NCI-H69 (cell line): ENCODE measurements around the gene ABCG8.
"Not testable (repeated sequence)": the region's sequence is repeated elsewhere in the genome, so short reads cannot be mapped to it uniquely, and the experiment has no call there.

Experiments used
- DNase-seq: peaks from one replicate; lab custom pipeline; 2025; lab: John Stamatoyannopoulos, UW

ABCG8 gene

GRCh38 chr2:43874776-43875451 lies 36.1 kb downstream of the ABCG8 start:
- DNase-seq: no peak

GRCh38 chr2:43877782-43878464 lies 39.2 kb downstream of the ABCG8 start:
- DNase-seq: peak; percentile 60

- peak; percentile 12 for DNase-seq
Observed at GRCh38 chr2:43879261-43879660, 40.5 kb downstream of the ABCG8 start.

DNA sequence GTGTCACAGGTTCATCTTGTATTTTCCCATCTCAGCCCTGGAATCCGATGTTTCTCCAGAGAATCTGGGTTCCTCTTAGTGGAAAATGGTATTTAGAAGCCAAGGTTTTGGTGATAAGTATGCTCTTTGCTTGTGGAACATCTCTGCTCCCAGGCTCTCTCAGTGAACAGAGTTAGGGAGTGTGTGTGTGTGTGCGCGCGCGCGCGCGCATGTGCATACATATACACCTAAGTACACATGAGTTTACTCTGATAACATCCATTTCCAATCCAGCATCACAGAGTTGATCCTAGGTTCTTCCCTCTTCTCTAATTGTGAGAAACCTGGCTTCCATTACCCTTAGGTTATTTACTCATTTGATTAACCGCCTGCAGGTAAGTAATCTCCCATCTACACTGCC lies 41.7 kb downstream of the ABCG8 start:
- peak; percentile 19 for DNase-seq

GRCh38 chr2:43880952-43881351 lies 42.2 kb downstream of the ABCG8 start:
- no peak for DNase-seq

DNA sequence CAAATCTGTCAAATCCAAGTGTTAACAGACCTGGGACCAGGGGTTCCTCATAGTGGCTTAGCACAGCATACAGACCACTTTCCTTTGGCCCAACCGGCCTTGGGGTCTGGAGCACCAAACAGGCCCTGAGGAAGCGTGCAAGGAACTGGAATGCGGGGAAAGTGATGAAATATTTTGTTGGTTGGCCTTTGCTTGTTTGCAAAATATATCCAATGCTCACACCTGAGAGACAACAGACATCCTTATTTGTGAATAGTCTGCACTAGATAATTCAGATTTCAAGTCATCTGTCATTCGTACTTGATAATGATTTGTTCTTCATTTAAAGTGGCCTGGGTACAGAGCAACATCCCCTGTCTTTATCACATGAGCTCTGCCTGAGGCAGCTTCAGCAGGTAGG lies 43.5 kb downstream of the ABCG8 start:
- peak; percentile 2 for DNase-seq

GRCh38 chr2:43884689-43885088 lies 45.9 kb downstream of the ABCG8 start:
- no peak for DNase-seq

DNA sequence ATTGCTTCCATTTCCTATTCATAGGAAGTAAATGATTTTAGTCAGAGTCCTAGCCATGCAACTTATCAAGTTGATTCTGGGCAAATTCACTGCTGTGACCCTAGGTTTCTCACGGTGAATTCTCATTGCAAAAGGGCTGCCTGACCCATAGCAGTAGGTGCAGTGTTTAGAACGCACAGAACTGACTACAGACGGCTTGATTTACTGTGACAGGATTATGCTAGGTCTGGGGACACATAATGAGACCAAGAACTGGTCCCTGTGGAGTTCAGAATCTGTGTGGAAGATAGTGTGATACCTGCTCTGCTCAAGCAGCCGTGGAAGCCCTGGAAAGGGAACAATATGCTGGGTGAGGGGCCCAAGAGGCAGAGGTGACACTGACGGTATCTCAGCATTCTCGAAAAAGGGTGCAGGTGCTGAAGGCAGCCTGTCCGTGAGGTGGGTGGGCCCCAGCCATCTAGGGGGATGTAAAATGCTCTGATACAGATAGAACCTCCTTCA lies 46.4 kb downstream of the ABCG8 start:
- DNase-seq: no peak

- DNase-seq: peak; percentile 27
Observed at GRCh38 chr2:43887176-43887575, 48.4 kb downstream of the ABCG8 start.

DNA sequence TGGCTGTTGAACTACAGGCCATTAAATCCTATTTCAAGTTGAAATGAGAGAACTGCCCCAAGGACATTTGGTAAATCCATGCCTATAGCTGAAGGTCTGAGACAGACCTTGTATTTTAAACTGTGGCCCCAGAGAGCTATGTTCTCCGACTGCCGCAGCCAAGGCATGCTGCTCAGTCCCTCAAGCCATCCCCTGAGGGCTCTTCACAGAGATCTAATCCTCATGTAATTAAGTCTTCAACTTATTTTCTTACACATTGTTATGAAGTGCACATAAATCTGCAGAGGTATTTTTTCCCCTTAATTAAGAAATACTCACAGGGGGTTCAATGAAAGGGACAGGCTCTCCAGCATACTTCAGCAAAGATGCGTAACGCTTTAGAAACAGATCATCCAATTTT lies 50.6 kb downstream of the ABCG8 start:
- DNase-seq: no peak

GRCh38 chr2:43890855-43891254 lies 52.1 kb downstream of the ABCG8 start:
- no peak for DNase-seq

DNA sequence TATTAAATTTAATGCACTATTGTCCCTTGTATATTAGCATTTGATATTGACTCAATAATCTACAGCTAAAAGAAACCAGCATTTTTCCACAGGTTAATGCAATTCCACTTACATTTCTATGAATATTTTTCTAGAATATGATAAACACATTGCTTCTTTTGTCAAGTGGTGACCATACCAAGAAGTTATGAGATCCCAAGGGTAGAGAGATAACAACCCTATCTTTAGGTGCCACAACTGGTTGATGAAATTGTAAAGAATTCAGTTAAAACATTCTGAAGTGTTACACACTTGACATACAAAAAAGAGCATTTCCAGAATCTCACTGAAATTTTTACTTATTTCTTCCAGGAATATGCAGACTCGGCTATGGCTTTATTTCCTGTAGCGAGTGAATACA lies 56.0 kb downstream of the ABCG8 start:
- no peak for DNase-seq

DNA sequence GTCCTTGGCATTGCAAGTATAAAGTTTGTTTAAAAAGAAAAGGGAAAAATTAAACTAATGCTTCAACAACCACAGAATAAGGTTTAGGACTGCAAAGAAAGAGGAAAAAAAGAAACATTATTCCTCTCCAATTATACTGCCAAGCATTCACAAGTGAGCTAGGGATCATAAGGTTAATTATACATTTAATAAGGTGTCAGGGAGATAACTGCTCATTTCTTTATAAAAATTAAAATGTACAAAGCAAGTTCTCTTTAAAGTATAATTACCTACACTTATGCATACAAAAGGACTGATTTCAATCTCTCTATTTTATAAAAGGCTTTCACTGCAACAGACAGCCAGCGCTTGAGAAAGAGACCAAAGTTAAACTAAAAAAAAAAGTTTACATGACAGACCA lies 58.1 kb downstream of the ABCG8 start:
- peak; percentile 55 for DNase-seq

DNA sequence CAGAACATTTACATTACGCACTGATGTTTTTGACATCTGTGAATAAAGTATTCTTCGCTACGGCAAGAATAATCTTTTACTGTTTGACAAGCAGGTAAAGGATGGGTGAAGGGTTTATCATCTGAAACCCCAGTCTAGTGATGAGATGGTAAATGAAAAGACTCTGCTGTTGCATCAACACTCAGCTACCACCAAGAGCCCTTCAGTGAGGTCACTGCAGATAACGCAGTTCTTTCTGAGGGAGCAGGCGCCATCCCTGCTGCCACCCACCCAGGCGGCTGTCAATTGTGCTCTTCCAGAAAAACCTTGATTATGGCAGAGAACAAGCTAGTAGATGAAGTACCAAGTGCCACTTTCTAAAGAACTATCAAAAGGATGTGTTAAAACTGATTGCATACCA lies 58.7 kb downstream of the ABCG8 start:
- DNase-seq: peak; percentile 66

DNA sequence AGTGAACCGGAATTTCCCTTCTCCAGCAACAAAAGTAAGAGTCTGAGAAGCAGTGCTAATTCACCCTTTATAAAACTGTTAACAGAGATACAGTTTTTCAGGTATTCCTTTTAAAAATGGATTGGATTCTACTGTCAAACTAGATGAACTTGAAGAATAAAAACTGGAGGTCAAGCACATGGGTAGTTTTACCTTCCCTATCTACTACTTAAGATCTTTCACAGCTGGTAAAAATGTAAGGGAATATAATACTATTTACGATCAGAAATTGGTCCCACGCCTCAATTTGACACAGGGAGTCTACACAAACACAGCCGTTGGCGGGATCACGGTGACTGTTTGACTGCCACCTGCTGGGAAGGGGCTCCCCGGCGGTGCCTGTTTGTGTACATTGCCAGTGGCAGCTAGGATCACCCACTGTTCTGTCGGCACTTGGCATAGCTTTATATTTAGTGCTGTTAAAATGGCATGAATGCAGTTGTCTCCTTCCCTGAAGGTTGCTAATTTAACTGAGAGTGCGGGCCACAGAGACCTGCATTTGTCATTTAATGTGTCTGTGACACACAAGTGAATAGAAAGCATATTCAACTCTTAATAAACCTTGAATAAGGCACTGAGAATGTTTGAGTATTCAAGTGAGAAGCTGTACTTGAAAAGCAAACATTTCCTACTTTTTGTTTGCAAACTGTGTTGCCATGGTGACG lies 59.5 kb downstream of the ABCG8 start:
- DNase-seq: peak; percentile 93

GRCh38 chr2:43898838-43899346 lies 60.1 kb downstream of the ABCG8 start:
- peak; percentile 36 for DNase-seq

DNA sequence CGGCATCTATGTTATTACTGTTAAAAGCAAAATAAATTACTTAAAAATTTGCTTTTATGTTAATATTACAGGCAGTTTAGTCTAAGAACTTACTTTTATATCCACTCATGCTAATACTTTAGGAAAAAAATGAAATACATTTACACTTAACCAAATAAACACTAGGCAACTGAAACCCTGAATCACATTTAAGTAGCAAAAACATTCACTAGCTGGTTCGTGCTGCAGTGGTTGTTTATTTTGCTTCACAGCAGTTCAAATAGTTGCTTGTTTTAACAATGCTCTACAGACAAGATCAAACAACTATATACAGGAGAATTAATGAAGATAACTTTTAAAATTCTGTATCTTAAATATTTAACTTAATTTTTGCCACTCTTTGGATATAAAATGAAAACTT lies 60.8 kb downstream of the ABCG8 start:
- DNase-seq: no peak

DNA sequence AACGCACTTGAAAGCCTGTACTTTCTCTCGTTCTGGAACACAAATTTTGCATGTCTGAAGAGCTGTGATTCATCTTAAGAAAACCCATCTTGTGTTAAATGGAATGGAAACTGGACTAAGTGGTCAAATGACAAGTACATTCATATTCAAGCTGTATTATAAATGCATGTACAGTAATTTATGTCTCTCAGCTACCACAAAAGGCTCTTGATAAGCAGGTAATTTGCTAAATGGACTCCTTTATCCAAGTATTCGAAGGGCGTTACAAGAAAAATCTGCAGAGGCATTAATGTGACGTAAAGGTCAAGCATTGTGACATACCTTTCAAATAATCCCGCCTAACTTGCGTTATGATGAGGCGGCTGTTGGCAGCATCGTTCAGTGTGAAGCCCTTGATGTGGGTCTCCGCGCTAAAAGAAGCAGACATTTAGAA lies 66.6 kb downstream of the ABCG8 start:
- DNase-seq: peak; percentile 5

- DNase-seq: no peak
Observed at GRCh38 chr2:43905871-43906270, 67.1 kb downstream of the ABCG8 start.

DNA sequence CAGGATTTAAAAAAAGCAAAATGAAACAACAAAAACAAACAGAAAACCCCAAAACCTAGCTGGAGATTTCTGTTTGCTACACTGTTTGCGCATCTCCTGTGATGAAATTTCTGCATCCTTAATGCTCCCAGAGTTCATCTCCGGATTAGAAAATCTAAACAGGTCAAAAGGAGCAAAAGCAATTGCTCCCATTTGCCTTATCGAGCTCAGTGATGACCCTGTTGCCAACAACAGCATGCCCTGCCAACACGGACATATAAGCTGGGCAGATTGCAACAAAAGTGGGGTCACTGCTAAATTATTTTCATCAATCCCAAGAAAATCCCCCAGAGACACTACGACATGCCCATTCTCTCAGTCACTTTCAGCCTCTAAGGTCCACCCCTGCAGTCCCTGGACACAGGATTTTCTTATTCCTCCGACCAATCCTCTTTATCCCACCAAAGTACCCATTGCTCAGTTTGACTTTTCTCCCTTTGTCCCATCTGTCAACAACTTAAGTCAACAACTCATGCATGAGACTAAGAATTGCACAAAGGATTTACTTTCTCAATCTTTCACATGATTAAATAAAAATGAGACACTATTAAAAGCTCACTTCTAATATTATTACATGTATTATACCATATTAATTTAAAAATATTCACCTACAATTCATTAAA lies 67.8 kb downstream of the ABCG8 start:
- DNase-seq: no peak

- not testable (repeated sequence) for DNase-seq
Observed at GRCh38 chr2:43911136-43911790, 72.5 kb downstream of the ABCG8 start.

DNA sequence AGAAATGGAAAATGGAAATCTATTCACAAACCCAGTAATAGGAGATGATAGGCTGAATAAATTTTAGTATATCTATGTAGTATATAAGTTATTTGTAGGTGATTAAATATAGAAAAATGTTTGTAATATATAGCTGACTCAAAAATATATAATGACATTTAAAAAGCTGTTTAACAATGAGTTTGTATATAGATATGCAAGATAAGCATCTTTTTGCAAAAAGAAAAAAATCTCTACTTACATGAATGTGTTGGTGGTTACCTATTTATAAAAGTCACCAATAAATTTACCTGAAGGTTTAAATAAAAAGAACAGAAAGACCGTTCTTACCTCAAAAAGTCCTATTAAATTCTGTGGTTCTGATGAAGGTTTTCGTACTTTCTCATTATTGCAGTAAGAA lies 85.7 kb downstream of the ABCG8 start:
- no peak for DNase-seq
